IMR-90 (cell line): ENCODE results near the gene IFT74.

Source experiments
- BHLHE40 ChIP-seq: fragments of 150-350 bp; IDR thresholded peaks from 2 replicates; pipeline ENCODE4 v1.6.1; 2016; ENCODE audit warnings: mild to moderate bottlenecking, low read depth, low read length
- FOS ChIP-seq: fragments of 150-350 bp; IDR thresholded peaks from 2 replicates; pipeline ENCODE4 v1.6.1; 2016; ENCODE audit warnings: low read depth, low read length
- MAZ ChIP-seq: IDR thresholded peaks from 2 replicates; pipeline ENCODE4 v1.6.1; 2012; ENCODE audit warnings: low read depth, mild to moderate bottlenecking, low read length, improper control_type of control experiment, moderate library complexity, borderline replicate concordance
- NFE2L2 ChIP-seq: fragments of 150-350 bp; IDR thresholded peaks from 2 replicates; pipeline ENCODE4 v1.6.1; 2016; ENCODE audit warnings: low read depth, mild to moderate bottlenecking, low read length
- POLR2A ChIP-seq: IDR thresholded peaks from 2 replicates; pipeline ENCODE4 v1.6.1; 2012; ENCODE audit warnings: mild to moderate bottlenecking, low read depth, low read length
- RAD21 ChIP-seq: IDR thresholded peaks from 2 replicates; pipeline ENCODE4 v1.6.1; 2012; ENCODE audit warnings: low read length, improper control_type of control experiment
- RCOR1 ChIP-seq: IDR thresholded peaks from 2 replicates; pipeline ENCODE4 v1.6.1; 2012; ENCODE audit warnings: mild to moderate bottlenecking, low read length, improper control_type of control experiment; ENCODE audit not compliant: insufficient replicate concordance
- RFX5 ChIP-seq: IDR thresholded peaks from 2 replicates; pipeline ENCODE4 v1.8.0; 2012; ENCODE audit warnings: low read depth, mild to moderate bottlenecking, low read length, moderate library complexity
- SMC3 ChIP-seq: fragments of 150-350 bp; IDR thresholded peaks from 2 replicates; pipeline ENCODE4 v1.6.1; 2016; ENCODE audit warnings: low read depth, mild to moderate bottlenecking, antibody characterized with exemption, low read length, moderate library complexity
- TF ChIP-seq, protein P1 (sequence below): conservative IDR thresholded peaks from 2 replicates; pipeline ENCODE4 v1.5.1; 2012; ENCODE audit warnings: mild to moderate bottlenecking, low read depth, low read length, improper control_type of control experiment
- TF ChIP-seq, protein P2 (sequence below): fragments of 150-350 bp; IDR thresholded peaks from 2 replicates; pipeline ENCODE4 v1.6.1; 2017; ENCODE audit warnings: mild to moderate bottlenecking, antibody characterized with exemption, low read length, low read depth

DNA sequence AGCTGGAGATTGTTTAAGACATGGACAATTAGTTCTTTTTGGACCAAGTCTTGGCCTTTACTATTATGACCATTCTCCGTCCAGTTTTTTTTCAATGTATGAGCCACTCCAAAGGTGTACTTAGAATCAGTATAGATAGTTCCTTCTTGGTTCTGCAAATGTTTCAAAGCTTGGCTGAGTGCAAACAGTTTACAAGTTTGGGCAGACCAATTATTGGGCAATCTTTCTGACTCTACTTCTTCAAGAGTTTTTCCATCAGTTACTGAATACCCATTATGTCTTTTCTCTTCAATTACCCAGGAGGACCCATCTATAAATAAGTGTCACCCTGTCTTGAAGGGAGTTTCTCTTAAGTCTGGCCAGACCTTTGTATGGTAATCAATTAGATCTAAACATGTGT lies 15.5 kb downstream of the IFT74 start:
- TF ChIP-seq, protein P1, sequence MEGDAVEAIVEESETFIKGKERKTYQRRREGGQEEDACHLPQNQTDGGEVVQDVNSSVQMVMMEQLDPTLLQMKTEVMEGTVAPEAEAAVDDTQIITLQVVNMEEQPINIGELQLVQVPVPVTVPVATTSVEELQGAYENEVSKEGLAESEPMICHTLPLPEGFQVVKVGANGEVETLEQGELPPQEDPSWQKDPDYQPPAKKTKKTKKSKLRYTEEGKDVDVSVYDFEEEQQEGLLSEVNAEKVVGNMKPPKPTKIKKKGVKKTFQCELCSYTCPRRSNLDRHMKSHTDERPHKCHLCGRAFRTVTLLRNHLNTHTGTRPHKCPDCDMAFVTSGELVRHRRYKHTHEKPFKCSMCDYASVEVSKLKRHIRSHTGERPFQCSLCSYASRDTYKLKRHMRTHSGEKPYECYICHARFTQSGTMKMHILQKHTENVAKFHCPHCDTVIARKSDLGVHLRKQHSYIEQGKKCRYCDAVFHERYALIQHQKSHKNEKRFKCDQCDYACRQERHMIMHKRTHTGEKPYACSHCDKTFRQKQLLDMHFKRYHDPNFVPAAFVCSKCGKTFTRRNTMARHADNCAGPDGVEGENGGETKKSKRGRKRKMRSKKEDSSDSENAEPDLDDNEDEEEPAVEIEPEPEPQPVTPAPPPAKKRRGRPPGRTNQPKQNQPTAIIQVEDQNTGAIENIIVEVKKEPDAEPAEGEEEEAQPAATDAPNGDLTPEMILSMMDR, result no peak
- TF ChIP-seq MAZ, result no peak
- TF ChIP-seq BHLHE40, result no peak
- TF ChIP-seq, protein P2, sequence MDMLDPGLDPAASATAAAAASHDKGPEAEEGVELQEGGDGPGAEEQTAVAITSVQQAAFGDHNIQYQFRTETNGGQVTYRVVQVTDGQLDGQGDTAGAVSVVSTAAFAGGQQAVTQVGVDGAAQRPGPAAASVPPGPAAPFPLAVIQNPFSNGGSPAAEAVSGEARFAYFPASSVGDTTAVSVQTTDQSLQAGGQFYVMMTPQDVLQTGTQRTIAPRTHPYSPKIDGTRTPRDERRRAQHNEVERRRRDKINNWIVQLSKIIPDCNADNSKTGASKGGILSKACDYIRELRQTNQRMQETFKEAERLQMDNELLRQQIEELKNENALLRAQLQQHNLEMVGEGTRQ, result no peak
- TF ChIP-seq RAD21, result no peak
- no peak for TF ChIP-seq SMC3
- TF ChIP-seq RCOR1, result no peak
- no peak for TF ChIP-seq POLR2A
- TF ChIP-seq RFX5, result no peak
- TF ChIP-seq NFE2L2, result no peak
- TF ChIP-seq FOS, result no peak
